ENCODE results near the gene CATSPERZ. TPM values are rescaled to one million over a fixed set of nuclear protein-coding genes. Genes with fewer than 3 reads are reported as not detected.

CATSPERZ gene
- total RNA-seq, 1 donor from 2014 or later = not detected

DNA sequence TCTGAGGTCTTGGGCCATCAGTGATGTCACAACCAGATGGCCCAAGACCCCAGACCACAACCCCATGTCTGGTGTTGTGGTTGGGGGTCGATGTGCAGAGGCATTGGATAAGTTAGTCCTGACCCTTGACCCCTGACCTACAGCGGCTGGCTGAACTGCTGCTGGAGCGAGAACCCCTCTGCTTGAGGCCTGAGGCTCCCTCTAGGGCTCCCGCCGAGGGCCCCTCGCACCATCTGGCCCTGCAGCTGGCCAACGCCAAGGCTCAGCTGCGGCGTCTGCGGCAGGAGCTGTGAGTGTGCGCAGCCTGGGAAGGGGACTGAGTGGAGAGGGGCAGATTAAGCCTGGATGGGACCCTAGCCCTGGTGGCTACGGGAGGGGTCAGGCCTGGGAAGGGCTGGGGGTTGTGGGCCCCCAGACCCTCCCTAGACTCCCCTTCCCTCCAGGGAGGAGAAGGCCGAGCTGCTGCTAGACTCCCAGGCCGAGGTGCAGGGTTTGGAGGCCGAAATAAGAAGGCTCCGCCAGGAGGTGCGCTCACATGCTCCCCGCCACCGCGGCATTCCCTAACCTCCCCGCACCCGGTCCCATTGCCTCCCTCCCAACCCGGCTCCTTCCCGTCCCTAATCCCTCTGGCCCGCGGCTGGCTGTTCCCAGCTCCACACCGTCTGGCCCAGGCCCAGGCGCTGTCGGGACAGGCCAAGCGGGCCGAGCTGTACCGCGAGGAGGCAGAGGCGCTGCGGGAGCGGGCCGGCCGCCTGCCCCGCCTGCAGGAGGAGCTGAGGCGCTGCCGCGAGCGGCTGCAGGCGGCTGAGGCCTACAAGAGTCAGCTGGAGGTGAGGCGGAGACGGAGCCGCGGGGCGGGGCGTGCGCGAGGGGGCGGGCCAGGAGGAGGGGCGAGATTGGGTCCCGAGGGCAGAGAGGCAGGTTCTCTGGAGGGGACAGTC is 42.0 kb downstream of the CATSPERZ start:
- peaks cover 25% of the 10 kb centered on the region for H3K4me1 ChIP-seq
- peak overlapping the region; percentile 34 to 37 for H3K4me3 ChIP-seq
- no peak for DNase-seq (ENCODE audit: extremely low spot score in 2 of 2)

DNA sequence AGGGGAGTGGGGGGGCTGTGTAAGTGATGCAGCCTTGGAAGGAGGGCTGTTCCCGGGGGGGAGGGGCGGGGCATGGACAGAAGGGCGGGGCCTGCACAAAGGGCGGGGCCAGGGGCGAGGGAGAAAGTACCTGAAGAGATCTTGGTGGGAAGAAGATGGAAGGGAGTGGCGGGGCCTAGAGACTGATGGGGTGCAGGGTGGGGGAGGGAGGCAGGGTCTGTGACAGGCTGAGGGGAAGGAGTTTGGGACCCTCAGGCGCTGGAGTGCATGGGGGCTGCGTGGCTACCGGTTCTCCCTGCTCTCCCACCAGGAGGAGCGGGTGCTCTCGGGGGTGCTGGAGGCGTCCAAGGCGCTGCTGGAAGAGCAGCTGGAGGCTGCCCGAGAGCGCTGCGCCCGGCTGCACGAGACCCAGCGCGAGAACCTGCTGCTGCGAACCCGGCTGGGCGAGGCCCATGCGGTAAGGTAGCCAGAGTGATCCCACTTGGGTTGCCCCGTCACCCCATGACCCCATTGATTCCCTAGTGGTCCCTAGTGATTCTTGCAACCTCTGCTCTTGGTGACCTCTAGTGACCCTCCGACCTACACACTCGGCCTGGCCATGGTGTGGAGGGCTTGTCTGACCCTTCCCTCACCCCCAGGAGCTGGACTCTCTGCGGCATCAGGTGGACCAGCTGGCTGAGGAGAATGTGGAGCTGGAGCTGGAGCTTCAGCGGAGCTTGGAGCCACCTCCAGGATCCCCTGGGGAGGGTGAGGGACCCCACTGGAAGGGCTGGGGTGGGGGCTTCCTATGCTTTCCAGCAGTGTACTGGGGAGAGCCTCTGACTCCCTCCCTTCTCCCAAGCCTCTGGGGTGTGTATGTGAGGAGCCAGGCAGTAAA is 42.9 kb downstream of the CATSPERZ start:
- no peaks in the 10 kb centered on the region for H3K27me3 ChIP-seq
- H3K36me3 ChIP-seq = no peaks in the 10 kb centered on the region
- DNase-seq (ENCODE audit: extremely low spot score in 2 of 2) = no peak
- TF ChIP-seq POLR2A (IDR thresholded peaks at IDR 0.05) = no peak
- TF ChIP-seq, protein P1, sequence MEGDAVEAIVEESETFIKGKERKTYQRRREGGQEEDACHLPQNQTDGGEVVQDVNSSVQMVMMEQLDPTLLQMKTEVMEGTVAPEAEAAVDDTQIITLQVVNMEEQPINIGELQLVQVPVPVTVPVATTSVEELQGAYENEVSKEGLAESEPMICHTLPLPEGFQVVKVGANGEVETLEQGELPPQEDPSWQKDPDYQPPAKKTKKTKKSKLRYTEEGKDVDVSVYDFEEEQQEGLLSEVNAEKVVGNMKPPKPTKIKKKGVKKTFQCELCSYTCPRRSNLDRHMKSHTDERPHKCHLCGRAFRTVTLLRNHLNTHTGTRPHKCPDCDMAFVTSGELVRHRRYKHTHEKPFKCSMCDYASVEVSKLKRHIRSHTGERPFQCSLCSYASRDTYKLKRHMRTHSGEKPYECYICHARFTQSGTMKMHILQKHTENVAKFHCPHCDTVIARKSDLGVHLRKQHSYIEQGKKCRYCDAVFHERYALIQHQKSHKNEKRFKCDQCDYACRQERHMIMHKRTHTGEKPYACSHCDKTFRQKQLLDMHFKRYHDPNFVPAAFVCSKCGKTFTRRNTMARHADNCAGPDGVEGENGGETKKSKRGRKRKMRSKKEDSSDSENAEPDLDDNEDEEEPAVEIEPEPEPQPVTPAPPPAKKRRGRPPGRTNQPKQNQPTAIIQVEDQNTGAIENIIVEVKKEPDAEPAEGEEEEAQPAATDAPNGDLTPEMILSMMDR (IDR thresholded peaks at IDR 0.05) = no peak
- TF ChIP-seq POLR2AphosphoS5 (IDR thresholded peaks at IDR 0.05; ENCODE audit: insufficient read depth in 1 of 2, low read depth in 1 of 2) = no peak
- H3K9me3 ChIP-seq = no peaks in the 10 kb centered on the region
- H3K4me3 ChIP-seq = peak overlapping the region; percentile 34 to 37
- peaks cover 25% of the 10 kb centered on the region for H3K4me1 ChIP-seq
- intact Hi-C loops (cut with DNase I) = no loop called here
- no peak overlapping the region for H3K27ac ChIP-seq

More for the DNA sequence above, 42.0 kb downstream of the CATSPERZ start:
- Histone ChIP-seq H3K27ac (peak overlapping the region; percentile 52), H3K36me3 (no peaks in the 10 kb centered on the region), H3K9me3 (no peaks in the 10 kb centered on the region), H3K27me3 (no peaks in the 10 kb centered on the region)
- intact Hi-C loops (cut with DNase I) = no loop called here
- TF ChIP-seq POLR2AphosphoS5 (IDR thresholded peaks at IDR 0.05; ENCODE audit: insufficient read depth in 1 of 2, low read depth in 1 of 2) = peak in 1 of 2 donors; percentile 55
- TF ChIP-seq, protein P1 (IDR thresholded peaks at IDR 0.05) = no peak
- TF ChIP-seq POLR2A (IDR thresholded peaks at IDR 0.05) = peak in 1 of 2 donors; percentile 7

DNA sequence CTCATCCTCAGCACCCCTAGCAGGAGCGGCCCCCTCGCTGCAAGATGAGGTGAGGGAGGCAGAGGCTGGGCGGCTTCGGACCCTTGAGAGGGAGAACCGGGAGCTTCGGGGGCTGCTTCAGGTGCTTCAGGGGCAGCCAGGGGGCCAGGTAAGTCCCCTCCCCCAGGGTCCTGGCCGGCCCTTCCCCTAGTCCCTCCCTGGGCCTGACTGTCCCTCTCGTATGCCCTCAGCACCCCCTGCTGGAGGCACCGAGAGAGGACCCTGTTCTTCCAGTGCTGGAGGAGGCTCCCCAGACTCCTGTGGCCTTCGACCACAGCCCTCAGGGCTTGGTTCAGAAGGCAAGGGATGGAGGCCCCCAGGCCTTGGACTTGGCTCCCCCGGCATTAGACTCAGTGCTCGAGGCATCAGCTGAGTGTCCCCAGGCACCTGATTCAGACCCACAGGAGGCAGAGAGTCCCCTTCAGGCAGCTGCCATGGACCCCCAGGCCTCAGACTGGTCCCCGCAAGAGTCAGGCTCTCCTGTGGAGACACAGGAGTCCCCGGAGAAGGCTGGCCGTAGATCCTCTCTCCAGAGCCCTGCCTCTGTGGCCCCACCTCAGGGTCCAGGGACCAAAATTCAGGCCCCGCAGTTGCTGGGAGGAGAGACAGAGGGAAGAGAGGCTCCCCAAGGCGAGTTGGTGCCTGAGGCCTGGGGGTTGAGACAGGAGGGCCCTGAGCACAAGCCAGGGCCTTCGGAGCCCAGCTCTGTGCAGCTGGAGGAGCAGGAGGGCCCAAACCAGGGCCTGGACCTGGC is 43.8 kb downstream of the CATSPERZ start:
- no peaks in the 10 kb centered on the region for H3K27me3 ChIP-seq
- intact Hi-C loops (cut with DNase I) = no loop called here
- peaks cover 33% of the 10 kb centered on the region for H3K4me1 ChIP-seq
- DNase-seq (ENCODE audit: extremely low spot score in 2 of 2) = no peak
- H3K9me3 ChIP-seq = no peaks in the 10 kb centered on the region
- H3K36me3 ChIP-seq = no peaks in the 10 kb centered on the region
- H3K4me3 ChIP-seq = no peak overlapping the region
- no peak overlapping the region for H3K27ac ChIP-seq
- TF ChIP-seq, protein P1 (IDR thresholded peaks at IDR 0.05) = no peak
- no peak for TF ChIP-seq POLR2A (IDR thresholded peaks at IDR 0.05)
- no peak for TF ChIP-seq POLR2AphosphoS5 (IDR thresholded peaks at IDR 0.05; ENCODE audit: insufficient read depth in 1 of 2, low read depth in 1 of 2)

DNA sequence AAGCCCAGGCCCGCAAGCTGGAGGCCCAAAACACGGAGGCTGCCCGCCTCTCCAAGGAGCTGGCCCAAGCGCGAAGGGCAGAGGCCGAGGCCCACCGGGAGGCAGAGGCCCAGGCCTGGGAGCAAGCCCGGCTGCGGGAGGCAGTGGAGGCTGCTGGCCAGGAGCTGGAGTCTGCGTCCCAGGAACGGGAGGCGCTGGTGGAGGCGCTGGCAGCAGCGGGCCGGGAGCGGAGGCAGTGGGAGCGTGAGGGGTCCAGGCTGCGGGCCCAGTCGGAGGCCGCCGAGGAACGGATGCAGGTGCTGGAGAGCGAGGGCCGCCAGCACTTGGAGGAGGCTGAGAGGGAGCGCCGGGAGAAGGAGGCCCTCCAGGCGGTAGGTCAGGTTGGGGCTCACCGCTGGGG is 44.6 kb downstream of the CATSPERZ start:
- Histone ChIP-seq H3K27me3 (no peaks in the 10 kb centered on the region), H3K9me3 (no peaks in the 10 kb centered on the region), H3K4me1 (peaks cover 33% of the 10 kb centered on the region), H3K36me3 (no peaks in the 10 kb centered on the region), H3K27ac (no peak overlapping the region), H3K4me3 (no peak overlapping the region)
- no peak for DNase-seq (ENCODE audit: extremely low spot score in 2 of 2)
- no peak for TF ChIP-seq POLR2AphosphoS5 (IDR thresholded peaks at IDR 0.05; ENCODE audit: insufficient read depth in 1 of 2, low read depth in 1 of 2)
- no peak for TF ChIP-seq POLR2A (IDR thresholded peaks at IDR 0.05)
- TF ChIP-seq, protein P1 (IDR thresholded peaks at IDR 0.05) = no peak
- intact Hi-C loops (cut with DNase I) = no loop called here
